Ishikawa (cell line): Measurements from ENCODE around the gene PATJ.

Source experiments
- CEBPB ChIP-seq: IDR thresholded peaks from 2 replicates; pipeline ENCODE4 v1.6.1; 2012
- EGR1 ChIP-seq: IDR thresholded peaks from 2 replicates; pipeline ENCODE4 v1.6.1; 2012
- EP300 ChIP-seq: IDR thresholded peaks from 2 replicates; pipeline ENCODE4 v1.6.1; 2012; ENCODE audit warnings: borderline replicate concordance
- RAD21 ChIP-seq: IDR thresholded peaks from 2 replicates; pipeline ENCODE4 v1.6.1; 2012; ENCODE audit warnings: low read depth
- TCF12 ChIP-seq: IDR thresholded peaks from 2 replicates; pipeline ENCODE4 v1.6.1; 2012; ENCODE audit warnings: low read depth
- YY1 ChIP-seq: IDR thresholded peaks from 2 replicates; pipeline ENCODE4 v1.6.1; 2012; ENCODE audit warnings: low read depth
- ZBTB7A ChIP-seq: IDR thresholded peaks from 2 replicates; pipeline ENCODE4 v1.6.1; 2012; ENCODE audit warnings: low read depth
- TF ChIP-seq, protein P1 (sequence below): IDR thresholded peaks from 2 replicates; pipeline ENCODE4 v1.6.1; 2012; ENCODE audit warnings: low read depth, mild to moderate bottlenecking

GRCh38 chr1:62088439-62088838, 346.2 kb downstream of the PATJ start:
- TF ChIP-seq TCF12 (no peak), EGR1 (no peak), ZBTB7A (no peak), YY1 (no peak), CEBPB (no peak), RAD21 (no peak), EP300 (no peak)
- TF ChIP-seq, protein P1, sequence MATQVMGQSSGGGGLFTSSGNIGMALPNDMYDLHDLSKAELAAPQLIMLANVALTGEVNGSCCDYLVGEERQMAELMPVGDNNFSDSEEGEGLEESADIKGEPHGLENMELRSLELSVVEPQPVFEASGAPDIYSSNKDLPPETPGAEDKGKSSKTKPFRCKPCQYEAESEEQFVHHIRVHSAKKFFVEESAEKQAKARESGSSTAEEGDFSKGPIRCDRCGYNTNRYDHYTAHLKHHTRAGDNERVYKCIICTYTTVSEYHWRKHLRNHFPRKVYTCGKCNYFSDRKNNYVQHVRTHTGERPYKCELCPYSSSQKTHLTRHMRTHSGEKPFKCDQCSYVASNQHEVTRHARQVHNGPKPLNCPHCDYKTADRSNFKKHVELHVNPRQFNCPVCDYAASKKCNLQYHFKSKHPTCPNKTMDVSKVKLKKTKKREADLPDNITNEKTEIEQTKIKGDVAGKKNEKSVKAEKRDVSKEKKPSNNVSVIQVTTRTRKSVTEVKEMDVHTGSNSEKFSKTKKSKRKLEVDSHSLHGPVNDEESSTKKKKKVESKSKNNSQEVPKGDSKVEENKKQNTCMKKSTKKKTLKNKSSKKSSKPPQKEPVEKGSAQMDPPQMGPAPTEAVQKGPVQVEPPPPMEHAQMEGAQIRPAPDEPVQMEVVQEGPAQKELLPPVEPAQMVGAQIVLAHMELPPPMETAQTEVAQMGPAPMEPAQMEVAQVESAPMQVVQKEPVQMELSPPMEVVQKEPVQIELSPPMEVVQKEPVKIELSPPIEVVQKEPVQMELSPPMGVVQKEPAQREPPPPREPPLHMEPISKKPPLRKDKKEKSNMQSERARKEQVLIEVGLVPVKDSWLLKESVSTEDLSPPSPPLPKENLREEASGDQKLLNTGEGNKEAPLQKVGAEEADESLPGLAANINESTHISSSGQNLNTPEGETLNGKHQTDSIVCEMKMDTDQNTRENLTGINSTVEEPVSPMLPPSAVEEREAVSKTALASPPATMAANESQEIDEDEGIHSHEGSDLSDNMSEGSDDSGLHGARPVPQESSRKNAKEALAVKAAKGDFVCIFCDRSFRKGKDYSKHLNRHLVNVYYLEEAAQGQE: no peak
